Measurements from ENCODE around the gene APOE. TPM values are rescaled to one million over a fixed set of nuclear protein-coding genes. Genes with fewer than 3 reads are reported as not detected.

Gene APOE
- total and polyA plus RNA-seq, 2 of the 13 experiments (the other 11 are each of a cell fraction or from before 2014, with no cell fraction given), result 1,328 to 1,470 TPM

DNA sequence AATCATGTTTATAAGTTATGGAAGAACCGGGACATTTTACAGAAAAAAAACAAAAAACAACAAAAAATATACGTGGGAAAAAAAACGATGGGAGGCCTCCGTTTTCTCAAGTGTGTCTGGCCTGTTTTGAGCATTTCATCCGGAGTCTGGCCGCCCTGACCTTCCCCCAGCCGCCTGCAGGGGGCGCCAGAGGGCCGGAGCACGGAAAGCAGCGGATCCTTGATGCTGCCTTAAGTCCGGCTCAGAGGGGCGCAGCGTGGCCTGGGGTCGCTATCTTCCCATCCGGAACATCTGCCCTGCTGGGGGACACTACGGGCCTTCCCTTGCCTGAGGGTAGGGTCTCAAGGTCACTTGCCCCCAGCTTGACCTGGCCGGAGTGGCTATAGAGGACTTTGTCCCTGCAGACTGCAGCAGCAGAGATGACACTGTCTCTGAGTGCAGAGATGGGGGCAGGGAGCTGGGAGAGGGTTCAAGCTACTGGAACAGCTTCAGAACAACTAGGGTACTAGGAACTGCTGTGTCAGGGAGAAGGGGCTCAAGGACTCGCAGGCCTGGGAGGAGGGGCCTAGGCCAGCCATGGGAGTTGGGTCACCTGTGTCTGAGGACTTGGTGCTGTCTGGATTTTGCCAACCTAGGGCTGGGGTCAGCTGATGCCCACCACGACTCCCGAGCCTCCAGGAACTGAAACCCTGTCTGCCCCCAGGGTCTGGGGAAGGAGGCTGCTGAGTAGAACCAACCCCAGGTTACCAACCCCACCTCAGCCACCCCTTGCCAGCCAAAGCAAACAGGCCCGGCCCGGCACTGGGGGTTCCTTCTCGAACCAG lies 1.8 kb upstream of the APOE start (continued):
- peak; percentile 70; the same call in 1 of the 2 replicates for TF ChIP-seq KDM1A (CRISPR knock-in tag; IDR thresholded peaks at IDR 0.05)
- TF ChIP-seq, protein P1, sequence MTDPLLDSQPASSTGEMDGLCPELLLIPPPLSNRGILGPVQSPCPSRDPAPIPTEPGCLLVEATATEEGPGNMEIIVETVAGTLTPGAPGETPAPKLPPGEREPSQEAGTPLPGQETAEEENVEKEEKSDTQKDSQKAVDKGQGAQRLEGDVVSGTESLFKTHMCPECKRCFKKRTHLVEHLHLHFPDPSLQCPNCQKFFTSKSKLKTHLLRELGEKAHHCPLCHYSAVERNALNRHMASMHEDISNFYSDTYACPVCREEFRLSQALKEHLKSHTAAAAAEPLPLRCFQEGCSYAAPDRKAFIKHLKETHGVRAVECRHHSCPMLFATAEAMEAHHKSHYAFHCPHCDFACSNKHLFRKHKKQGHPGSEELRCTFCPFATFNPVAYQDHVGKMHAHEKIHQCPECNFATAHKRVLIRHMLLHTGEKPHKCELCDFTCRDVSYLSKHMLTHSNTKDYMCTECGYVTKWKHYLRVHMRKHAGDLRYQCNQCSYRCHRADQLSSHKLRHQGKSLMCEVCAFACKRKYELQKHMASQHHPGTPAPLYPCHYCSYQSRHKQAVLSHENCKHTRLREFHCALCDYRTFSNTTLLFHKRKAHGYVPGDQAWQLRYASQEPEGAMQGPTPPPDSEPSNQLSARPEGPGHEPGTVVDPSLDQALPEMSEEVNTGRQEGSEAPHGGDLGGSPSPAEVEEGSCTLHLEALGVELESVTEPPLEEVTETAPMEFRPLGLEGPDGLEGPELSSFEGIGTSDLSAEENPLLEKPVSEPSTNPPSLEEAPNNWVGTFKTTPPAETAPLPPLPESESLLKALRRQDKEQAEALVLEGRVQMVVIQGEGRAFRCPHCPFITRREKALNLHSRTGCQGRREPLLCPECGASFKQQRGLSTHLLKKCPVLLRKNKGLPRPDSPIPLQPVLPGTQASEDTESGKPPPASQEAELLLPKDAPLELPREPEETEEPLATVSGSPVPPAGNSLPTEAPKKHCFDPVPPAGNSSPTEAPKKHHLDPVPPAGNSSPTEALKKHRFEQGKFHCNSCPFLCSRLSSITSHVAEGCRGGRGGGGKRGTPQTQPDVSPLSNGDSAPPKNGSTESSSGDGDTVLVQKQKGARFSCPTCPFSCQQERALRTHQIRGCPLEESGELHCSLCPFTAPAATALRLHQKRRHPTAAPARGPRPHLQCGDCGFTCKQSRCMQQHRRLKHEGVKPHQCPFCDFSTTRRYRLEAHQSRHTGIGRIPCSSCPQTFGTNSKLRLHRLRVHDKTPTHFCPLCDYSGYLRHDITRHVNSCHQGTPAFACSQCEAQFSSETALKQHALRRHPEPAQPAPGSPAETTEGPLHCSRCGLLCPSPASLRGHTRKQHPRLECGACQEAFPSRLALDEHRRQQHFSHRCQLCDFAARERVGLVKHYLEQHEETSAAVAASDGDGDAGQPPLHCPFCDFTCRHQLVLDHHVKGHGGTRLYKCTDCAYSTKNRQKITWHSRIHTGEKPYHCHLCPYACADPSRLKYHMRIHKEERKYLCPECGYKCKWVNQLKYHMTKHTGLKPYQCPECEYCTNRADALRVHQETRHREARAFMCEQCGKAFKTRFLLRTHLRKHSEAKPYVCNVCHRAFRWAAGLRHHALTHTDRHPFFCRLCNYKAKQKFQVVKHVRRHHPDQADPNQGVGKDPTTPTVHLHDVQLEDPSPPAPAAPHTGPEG (CRISPR knock-in tag; IDR thresholded peaks at IDR 0.05), result 0 out of 2 replicates have a peak, but pooled peaks have one; percentile 19
- TF ChIP-seq, protein P2, sequence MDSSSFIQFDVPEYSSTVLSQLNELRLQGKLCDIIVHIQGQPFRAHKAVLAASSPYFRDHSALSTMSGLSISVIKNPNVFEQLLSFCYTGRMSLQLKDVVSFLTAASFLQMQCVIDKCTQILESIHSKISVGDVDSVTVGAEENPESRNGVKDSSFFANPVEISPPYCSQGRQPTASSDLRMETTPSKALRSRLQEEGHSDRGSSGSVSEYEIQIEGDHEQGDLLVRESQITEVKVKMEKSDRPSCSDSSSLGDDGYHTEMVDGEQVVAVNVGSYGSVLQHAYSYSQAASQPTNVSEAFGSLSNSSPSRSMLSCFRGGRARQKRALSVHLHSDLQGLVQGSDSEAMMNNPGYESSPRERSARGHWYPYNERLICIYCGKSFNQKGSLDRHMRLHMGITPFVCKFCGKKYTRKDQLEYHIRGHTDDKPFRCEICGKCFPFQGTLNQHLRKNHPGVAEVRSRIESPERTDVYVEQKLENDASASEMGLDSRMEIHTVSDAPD (CRISPR knock-in tag; IDR thresholded peaks at IDR 0.05), result 0 out of 2 replicates have a peak, but pooled peaks have one; percentile 39
- TF ChIP-seq SMAD3 (CRISPR knock-in tag; IDR thresholded peaks at IDR 0.05), result peak; percentile 82; the same call in 1 of the 2 replicates
- TF ChIP-seq, protein P3, sequence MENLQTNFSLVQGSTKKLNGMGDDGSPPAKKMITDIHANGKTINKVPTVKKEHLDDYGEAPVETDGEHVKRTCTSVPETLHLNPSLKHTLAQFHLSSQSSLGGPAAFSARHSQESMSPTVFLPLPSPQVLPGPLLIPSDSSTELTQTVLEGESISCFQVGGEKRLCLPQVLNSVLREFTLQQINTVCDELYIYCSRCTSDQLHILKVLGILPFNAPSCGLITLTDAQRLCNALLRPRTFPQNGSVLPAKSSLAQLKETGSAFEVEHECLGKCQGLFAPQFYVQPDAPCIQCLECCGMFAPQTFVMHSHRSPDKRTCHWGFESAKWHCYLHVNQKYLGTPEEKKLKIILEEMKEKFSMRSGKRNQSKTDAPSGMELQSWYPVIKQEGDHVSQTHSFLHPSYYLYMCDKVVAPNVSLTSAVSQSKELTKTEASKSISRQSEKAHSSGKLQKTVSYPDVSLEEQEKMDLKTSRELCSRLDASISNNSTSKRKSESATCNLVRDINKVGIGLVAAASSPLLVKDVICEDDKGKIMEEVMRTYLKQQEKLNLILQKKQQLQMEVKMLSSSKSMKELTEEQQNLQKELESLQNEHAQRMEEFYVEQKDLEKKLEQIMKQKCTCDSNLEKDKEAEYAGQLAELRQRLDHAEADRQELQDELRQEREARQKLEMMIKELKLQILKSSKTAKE (CRISPR knock-in tag; IDR thresholded peaks at IDR 0.05; ENCODE audit: borderline replicate concordance), result peak; percentile 84; the same call in 1 of the 2 replicates
- TF ChIP-seq YY1 (IDR thresholded peaks at IDR 0.05; ENCODE audit: insufficient read depth, insufficient replicate concordance, low read depth, low read length), result peak; percentile 46
- TF ChIP-seq NCOR1 (IDR thresholded peaks at IDR 0.05; ENCODE audit: borderline replicate concordance, low read length), result peak; percentile 92
- peak; percentile 69 for TF ChIP-seq ZBTB38 (CRISPR knock-in tag; IDR thresholded peaks at IDR 0.05)
- TF ChIP-seq, protein P4, sequence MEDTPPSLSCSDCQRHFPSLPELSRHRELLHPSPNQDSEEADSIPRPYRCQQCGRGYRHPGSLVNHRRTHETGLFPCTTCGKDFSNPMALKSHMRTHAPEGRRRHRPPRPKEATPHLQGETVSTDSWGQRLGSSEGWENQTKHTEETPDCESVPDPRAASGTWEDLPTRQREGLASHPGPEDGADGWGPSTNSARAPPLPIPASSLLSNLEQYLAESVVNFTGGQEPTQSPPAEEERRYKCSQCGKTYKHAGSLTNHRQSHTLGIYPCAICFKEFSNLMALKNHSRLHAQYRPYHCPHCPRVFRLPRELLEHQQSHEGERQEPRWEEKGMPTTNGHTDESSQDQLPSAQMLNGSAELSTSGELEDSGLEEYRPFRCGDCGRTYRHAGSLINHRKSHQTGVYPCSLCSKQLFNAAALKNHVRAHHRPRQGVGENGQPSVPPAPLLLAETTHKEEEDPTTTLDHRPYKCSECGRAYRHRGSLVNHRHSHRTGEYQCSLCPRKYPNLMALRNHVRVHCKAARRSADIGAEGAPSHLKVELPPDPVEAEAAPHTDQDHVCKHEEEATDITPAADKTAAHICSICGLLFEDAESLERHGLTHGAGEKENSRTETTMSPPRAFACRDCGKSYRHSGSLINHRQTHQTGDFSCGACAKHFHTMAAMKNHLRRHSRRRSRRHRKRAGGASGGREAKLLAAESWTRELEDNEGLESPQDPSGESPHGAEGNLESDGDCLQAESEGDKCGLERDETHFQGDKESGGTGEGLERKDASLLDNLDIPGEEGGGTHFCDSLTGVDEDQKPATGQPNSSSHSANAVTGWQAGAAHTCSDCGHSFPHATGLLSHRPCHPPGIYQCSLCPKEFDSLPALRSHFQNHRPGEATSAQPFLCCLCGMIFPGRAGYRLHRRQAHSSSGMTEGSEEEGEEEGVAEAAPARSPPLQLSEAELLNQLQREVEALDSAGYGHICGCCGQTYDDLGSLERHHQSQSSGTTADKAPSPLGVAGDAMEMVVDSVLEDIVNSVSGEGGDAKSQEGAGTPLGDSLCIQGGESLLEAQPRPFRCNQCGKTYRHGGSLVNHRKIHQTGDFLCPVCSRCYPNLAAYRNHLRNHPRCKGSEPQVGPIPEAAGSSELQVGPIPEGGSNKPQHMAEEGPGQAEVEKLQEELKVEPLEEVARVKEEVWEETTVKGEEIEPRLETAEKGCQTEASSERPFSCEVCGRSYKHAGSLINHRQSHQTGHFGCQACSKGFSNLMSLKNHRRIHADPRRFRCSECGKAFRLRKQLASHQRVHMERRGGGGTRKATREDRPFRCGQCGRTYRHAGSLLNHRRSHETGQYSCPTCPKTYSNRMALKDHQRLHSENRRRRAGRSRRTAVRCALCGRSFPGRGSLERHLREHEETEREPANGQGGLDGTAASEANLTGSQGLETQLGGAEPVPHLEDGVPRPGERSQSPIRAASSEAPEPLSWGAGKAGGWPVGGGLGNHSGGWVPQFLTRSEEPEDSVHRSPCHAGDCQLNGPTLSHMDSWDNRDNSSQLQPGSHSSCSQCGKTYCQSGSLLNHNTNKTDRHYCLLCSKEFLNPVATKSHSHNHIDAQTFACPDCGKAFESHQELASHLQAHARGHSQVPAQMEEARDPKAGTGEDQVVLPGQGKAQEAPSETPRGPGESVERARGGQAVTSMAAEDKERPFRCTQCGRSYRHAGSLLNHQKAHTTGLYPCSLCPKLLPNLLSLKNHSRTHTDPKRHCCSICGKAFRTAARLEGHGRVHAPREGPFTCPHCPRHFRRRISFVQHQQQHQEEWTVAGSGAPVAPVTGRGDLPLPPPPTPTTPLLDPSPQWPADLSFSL (CRISPR knock-in tag; IDR thresholded peaks at IDR 0.05), result no peak

All from HepG2 (cell line).